ENCODE results near the gene SAMD15. TPM values are rescaled to one million over a fixed set of nuclear protein-coding genes. Genes with fewer than 3 reads are reported as not detected.
"Not testable (repeated sequence)": the region's sequence is repeated elsewhere in the genome, so short reads cannot be mapped to it uniquely, and the experiment has no call there.

The SAMD15 gene
- total RNA-seq (under 1 TPM; 0.16 to 0.55 (median 0.31) TPM), polyA plus RNA-seq (under 1 TPM in 2 of 3 donors, not detected in 1; 0.23 to 0.36 TPM)

- TF ChIP-seq, protein P1, sequence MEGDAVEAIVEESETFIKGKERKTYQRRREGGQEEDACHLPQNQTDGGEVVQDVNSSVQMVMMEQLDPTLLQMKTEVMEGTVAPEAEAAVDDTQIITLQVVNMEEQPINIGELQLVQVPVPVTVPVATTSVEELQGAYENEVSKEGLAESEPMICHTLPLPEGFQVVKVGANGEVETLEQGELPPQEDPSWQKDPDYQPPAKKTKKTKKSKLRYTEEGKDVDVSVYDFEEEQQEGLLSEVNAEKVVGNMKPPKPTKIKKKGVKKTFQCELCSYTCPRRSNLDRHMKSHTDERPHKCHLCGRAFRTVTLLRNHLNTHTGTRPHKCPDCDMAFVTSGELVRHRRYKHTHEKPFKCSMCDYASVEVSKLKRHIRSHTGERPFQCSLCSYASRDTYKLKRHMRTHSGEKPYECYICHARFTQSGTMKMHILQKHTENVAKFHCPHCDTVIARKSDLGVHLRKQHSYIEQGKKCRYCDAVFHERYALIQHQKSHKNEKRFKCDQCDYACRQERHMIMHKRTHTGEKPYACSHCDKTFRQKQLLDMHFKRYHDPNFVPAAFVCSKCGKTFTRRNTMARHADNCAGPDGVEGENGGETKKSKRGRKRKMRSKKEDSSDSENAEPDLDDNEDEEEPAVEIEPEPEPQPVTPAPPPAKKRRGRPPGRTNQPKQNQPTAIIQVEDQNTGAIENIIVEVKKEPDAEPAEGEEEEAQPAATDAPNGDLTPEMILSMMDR (IDR thresholded peaks at IDR 0.05), result peak in 3 of 4 experiments; percentile 15 to 32 (median 22)
- TF ChIP-seq POLR2AphosphoS5 (IDR thresholded peaks at IDR 0.05) (peak in 3 of 4 donors; percentile 15 to 54 (median 52)), POLR2A (IDR thresholded peaks at IDR 0.05) (no peak), EP300 (IDR thresholded peaks at IDR 0.05) (peak in 1 of 4 donors; percentile 9)
- WGBS, 2 donors, result 0 to 1% methylated on average over 69 of the region's 69 CpGs
- no peaks in the 10 kb centered on the region for H3K36me3 ChIP-seq
Measured at GRCh38 chr14:77376771-77377501, at the start of gene SAMD15, which contains the start of gene TMED8. TSS of gene SAMD15 (plus strand) at chr14:77377379. CDS start at chr14:77377419, 40 bp downstream. TSS of gene TMED8 (minus strand) at chr14:77377094. CDS start at chr14:77377053, 41 bp downstream.

DNA sequence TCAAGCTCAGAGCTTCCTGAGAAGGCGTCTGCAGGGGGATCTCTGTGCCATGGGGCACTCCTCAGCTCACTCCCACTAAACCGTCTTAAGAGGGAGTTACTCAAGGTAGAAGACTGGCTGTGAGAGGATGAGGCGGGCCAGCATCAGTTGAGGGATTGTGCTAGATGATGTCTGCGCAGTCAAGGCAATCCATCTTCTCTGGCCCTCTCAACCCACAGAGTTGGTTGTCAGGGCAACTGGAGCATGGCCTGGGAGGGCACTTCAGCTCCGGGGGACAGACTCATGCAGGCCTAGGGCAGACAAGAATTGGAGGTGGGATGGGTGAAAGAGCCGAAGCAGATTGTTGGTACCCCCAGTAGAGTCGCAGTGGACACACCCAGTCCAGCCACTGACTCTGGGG, 47.3 kb upstream of the SAMD15 start:
- intact Hi-C loops (cut with DNase I), result no loop called here
- 92 to 94% methylated on average over 7 of the region's 7 CpGs for WGBS, 2 donors
- H3K4me1 ChIP-seq, result no peaks in the 10 kb centered on the region
- TF ChIP-seq POLR2AphosphoS5 (IDR thresholded peaks at IDR 0.05) (no peak), EP300 (IDR thresholded peaks at IDR 0.05) (no peak), POLR2A (IDR thresholded peaks at IDR 0.05) (no peak)
- TF ChIP-seq, protein P1 (IDR thresholded peaks at IDR 0.05), result no peak
- no peaks in the 10 kb centered on the region for H3K9me3 ChIP-seq
- no peak overlapping the region for H3K27ac ChIP-seq
- H3K36me3 ChIP-seq, result no peaks in the 10 kb centered on the region
- no peak overlapping the region for H3K4me3 ChIP-seq
- H3K27me3 ChIP-seq, result no peaks in the 10 kb centered on the region
- no peak for DNase-seq

More at GRCh38 chr14:77376771-77377501, at the start of gene SAMD15, which contains the start of gene TMED8:
- Histone ChIP-seq H3K4me3 (peak within 1 kb of the TSS; percentile 67 to 94 (median 80)), H3K27ac (peak within 1 kb of the TSS; percentile 75 to 89 (median 84)), H3K4me1 (peaks cover 0 to 25% (median 17%) of the 10 kb centered on the region in 4 donors), H3K27me3 (no peaks in the 10 kb centered on the region), H3K9me3 (no peaks in the 10 kb centered on the region)
- intact Hi-C loops (cut with DNase I), result loop anchor here (2.0 kb wide), 2 partner anchors 56 to 82 kb away; partner anchors contain the start of genes AHSA1, GSTZ1 and POMT2
- peak; percentile 85 for DNase-seq

DNA sequence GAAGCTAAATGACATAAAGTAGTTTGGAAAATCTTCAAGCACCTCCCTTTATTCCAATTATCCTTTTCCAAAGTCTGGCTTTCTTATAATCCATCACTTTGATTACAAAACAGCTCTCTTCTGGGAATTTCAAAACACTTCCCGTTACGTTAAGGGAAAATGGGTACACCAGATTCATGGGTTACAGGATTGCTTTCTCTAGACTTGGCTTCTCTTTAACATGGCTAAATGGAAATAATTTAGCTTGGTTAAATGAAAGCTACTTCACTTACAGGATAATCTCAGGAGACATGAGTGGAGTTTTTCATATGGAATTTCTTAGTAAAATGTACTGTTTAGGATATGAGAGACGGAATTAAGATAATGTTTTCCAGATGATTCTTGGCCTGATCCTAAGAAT, 41.6 kb upstream of the SAMD15 start:
- Histone ChIP-seq H3K27me3 (no peaks in the 10 kb centered on the region), H3K4me1 (no peaks in the 10 kb centered on the region), H3K4me3 (no peak overlapping the region), H3K9me3 (no peaks in the 10 kb centered on the region), H3K27ac (no peak overlapping the region), H3K36me3 (peaks cover 0 to 15% (median 0%) of the 10 kb centered on the region in 4 donors)
- intact Hi-C loops (cut with DNase I), result no loop called here
- no peak for DNase-seq
- TF ChIP-seq POLR2AphosphoS5 (IDR thresholded peaks at IDR 0.05), result no peak
- TF ChIP-seq, protein P1 (IDR thresholded peaks at IDR 0.05), result no peak
- TF ChIP-seq POLR2A (IDR thresholded peaks at IDR 0.05), result no peak
- no peak for TF ChIP-seq EP300 (IDR thresholded peaks at IDR 0.05)
- WGBS, 2 donors, result 97% methylated on average over 3 of the region's 3 CpGs

DNA sequence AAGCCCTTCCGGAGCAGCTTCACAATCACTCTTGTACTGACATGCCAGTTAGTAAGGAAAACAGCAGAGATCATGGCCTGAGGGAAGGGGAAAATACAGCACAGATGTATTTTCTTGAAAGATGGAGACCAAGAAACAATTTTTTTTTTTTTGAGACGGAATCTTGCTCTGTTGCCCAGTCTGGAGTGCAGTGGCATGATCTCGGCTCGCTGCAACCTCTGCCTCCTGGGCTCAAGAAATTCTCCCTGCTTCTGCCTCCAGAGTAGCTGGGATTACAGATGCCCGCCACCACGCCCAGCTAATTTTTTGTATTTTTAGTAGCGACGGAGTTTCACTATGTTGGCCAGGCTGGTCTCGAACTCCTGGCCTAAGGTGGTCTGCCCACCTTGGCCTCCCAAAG, 39.9 kb upstream of the SAMD15 start:
- H3K27ac ChIP-seq; H3K4me1 ChIP-seq; H3K4me3 ChIP-seq; H3K27me3 ChIP-seq; intact Hi-C loops (cut with DNase I); DNase-seq; H3K9me3 ChIP-seq: not testable (repeated sequence)
- WGBS, 2 donors, result 97% methylated on average over 9 of the region's 9 CpGs
- H3K36me3 ChIP-seq, result peaks cover 0 to 32% (median 9%) of the 10 kb centered on the region in 4 donors

DNA sequence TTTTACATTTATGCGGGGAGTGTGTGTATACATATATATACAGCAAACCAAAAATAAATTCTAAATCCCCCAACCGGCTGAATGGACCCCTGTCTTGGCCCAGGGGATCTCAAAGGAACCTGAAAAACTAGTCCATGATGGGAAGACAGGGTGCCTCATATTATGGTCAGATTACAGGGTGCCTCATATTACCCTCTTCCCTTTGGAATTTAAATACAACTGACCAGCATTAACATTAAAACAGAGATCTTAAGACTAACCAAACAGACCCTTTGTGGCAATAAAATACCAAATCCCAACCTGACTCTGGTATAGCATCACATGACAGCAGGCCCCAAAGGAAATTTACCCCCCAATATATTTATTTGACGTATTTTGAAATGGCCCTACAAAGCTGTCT, 39.3 kb upstream of the SAMD15 start:
- Histone ChIP-seq H3K27me3 (no peaks in the 10 kb centered on the region), H3K9me3 (no peaks in the 10 kb centered on the region), H3K4me1 (no peaks in the 10 kb centered on the region), H3K4me3 (no peak overlapping the region), H3K36me3 (peaks cover 0 to 39% (median 10%) of the 10 kb centered on the region in 4 donors), H3K27ac (no peak overlapping the region)
- WGBS, 2 donors, result 92 to 94% methylated on average over 3 of the region's 3 CpGs
- no peak for DNase-seq
- intact Hi-C loops (cut with DNase I), result no loop called here
- TF ChIP-seq, protein P1 (IDR thresholded peaks at IDR 0.05), result no peak
- TF ChIP-seq POLR2AphosphoS5 (IDR thresholded peaks at IDR 0.05), result no peak
- TF ChIP-seq EP300 (IDR thresholded peaks at IDR 0.05), result no peak
- no peak for TF ChIP-seq POLR2A (IDR thresholded peaks at IDR 0.05)

All from sigmoid colon (tissue), 7 donors.